HFFc6 (cell line): ENCODE results near the gene EPHX1. TPM values are rescaled to one million over a fixed set of nuclear protein-coding genes. Genes with fewer than 3 reads are reported as not detected.
A peak's percentile ranks its signal among the peaks of the same experiment; 100 is the strongest.
"Not testable (repeated sequence)": the region's sequence is repeated elsewhere in the genome, so short reads cannot be mapped to it uniquely, and the experiment has no call there.

Source experiments
- DNase-seq: peaks from one replicate; pipeline ENCODE4 v3.0.0-alpha.2; 2018
- H3K27ac Mint-ChIP-seq: 2 replicates; pipeline ENCODE4 v1.8.0; 2020; ENCODE audit warnings: mild to moderate bottlenecking, mixed read lengths
- H3K27me3 Mint-ChIP-seq: 2 replicates; pipeline ENCODE4 v1.8.0; 2021; ENCODE audit warnings: mild to moderate bottlenecking, moderate library complexity, mixed read lengths; ENCODE audit not compliant: insufficient read depth
- H3K36me3 Mint-ChIP-seq: 2 replicates; pipeline ENCODE4 v1.8.0; 2021; ENCODE audit warnings: low read depth, mixed read lengths
- H3K4me1 Mint-ChIP-seq: 2 replicates; pipeline ENCODE4 v1.8.0; 2020; ENCODE audit warnings: low read depth, mixed read lengths
- H3K4me3 Mint-ChIP-seq: 2 replicates; pipeline ENCODE4 v1.8.0; 2020; ENCODE audit warnings: mild to moderate bottlenecking, moderate library complexity, mixed read lengths
- H3K9me3 Mint-ChIP-seq: 2 replicates; pipeline ENCODE4 v1.8.0; 2020; ENCODE audit warnings: mild to moderate bottlenecking, mixed read lengths
- long read RNA-seq: library from polyadenylated mRNA; unstranded; transcript quantifications from one replicate; pipeline ENCODE4 v2.0.0, GENCODE V29; 2019
- total RNA-seq, 6 experiments: library from RNA; stranded (reverse); fragmentation: NEBNext Ultra II Directional; extraction: Animal tissue kit (Norgen Biotek cat#: 25700); gene quantifications; 2 replicates in 1 of 6; 3 replicates in 5 of 6; pipeline ENCODE4 v1.2.3, GENCODE V29; 2021
- TF ChIP-seq, protein P1 (sequence below): fragments of 200-600 bp; sonication (generic); IDR thresholded peaks from 2 replicates; pipeline ENCODE4 v1.5.0; 2021; ENCODE audit warnings: antibody characterized with exemption, mild to moderate bottlenecking

Gene EPHX1
- 10 to 100 TPM; 30.3 to 38.7 (median 34.9) TPM for total RNA-seq
- long read RNA-seq, partial matches to known transcripts, result 0 of 1 reads
- long read RNA-seq, other reads (novel, unspliced or antisense), result 0 of 1 reads

- Mint-ChIP-seq H3K27ac (peak within 1 kb of the TSS; percentile 74), H3K4me1 (peaks cover 34% of the 10 kb centered on the region), H3K4me3 (peak within 1 kb of the TSS; percentile 89), H3K27me3 (no peaks in the 10 kb centered on the region), H3K36me3 (no peaks in the 10 kb centered on the region), H3K9me3 (no peaks in the 10 kb centered on the region)
- peak; percentile 80 for DNase-seq
- TF ChIP-seq, protein P1, sequence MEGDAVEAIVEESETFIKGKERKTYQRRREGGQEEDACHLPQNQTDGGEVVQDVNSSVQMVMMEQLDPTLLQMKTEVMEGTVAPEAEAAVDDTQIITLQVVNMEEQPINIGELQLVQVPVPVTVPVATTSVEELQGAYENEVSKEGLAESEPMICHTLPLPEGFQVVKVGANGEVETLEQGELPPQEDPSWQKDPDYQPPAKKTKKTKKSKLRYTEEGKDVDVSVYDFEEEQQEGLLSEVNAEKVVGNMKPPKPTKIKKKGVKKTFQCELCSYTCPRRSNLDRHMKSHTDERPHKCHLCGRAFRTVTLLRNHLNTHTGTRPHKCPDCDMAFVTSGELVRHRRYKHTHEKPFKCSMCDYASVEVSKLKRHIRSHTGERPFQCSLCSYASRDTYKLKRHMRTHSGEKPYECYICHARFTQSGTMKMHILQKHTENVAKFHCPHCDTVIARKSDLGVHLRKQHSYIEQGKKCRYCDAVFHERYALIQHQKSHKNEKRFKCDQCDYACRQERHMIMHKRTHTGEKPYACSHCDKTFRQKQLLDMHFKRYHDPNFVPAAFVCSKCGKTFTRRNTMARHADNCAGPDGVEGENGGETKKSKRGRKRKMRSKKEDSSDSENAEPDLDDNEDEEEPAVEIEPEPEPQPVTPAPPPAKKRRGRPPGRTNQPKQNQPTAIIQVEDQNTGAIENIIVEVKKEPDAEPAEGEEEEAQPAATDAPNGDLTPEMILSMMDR, result no peak
These were observed at the start of gene EPHX1 for GRCh38 chr1:225809842-225810578. Gene EPHX1, plus strand, starts transcription at chr1:225810124. Its CDS starts 18,606 bp downstream, at chr1:225828730.

DNA sequence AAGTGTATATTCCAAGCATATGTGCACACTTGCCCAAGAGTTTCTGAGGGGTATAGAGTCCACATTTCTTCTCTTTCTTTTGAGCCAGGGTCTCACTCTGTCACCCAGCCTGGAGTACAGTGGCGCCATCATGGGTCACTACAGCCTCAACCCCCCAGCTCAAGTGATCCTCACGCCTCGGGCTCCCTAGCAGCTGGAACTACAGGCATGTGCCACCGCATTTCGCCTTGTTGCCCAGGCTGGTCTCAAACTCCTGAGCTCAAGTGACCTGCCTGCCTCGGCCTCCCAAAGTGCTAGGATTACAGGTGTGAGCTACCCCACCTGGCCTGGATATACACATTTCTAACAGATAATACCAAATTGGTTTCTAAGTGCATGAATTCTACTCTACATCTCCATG, 49.4 kb upstream of the EPHX1 start:
- no peaks in the 10 kb centered on the region for H3K9me3 Mint-ChIP-seq
- no peak for DNase-seq
- no peak overlapping the region for H3K27ac Mint-ChIP-seq
- peaks cover 46% of the 10 kb centered on the region for H3K4me1 Mint-ChIP-seq
- TF ChIP-seq, protein P1, result no peak
- peaks cover 11% of the 10 kb centered on the region for H3K27me3 Mint-ChIP-seq
- H3K4me3 Mint-ChIP-seq, result no peak overlapping the region
- no peaks in the 10 kb centered on the region for H3K36me3 Mint-ChIP-seq

DNA sequence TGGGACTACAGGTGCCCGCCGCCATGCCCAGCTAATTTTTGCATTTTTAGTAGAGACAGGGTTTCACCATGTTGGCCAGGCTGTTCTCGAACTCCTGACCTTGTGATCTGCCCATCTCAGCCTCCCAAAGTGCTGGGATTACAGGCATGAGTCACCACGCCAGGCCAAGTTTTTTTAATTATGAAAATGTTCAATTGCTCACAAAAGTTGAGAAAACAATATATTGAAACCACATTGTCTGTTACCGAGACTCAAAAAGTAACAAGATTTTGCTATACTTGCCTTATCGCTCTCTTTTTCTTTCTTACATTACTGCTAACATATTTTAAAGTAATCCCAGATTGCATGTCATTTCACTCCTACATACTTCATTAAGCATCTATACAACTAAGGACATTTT, 48.5 kb upstream of the EPHX1 start:
- not testable (repeated sequence) for DNase-seq

DNA sequence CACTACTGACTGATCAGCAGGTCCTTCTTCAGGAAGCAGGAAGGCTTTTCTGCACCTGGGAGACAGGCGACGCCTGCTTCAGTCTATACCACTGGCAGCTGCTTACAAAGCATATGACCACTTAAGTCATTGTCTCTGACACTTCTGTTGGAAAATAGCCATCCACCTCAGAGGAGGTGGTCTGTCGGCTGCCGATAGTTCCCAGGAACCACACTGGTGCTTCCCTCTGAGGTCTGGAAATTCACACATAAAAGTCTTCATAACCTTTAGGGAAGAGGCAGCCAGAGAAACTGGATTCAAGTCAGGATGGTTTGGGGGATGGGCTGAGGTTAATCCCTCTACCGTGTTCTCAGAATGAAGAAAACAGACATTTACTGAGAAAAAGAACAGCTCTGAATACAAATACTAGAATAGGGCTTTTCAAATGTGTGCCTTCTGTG, 47.9 kb upstream of the EPHX1 start:
- Mint-ChIP-seq H3K27ac (no peak overlapping the region; the same call in 1 of the 2 replicates), H3K4me1 (peaks cover 42% of the 10 kb centered on the region), H3K36me3 (no peaks in the 10 kb centered on the region), H3K9me3 (no peaks in the 10 kb centered on the region), H3K27me3 (peaks cover 11% of the 10 kb centered on the region), H3K4me3 (no peak overlapping the region)
- TF ChIP-seq, protein P1, result no peak
- DNase-seq, result no peak

More for the DNA sequence above, 48.5 kb upstream of the EPHX1 start:
- H3K36me3 Mint-ChIP-seq, H3K9me3 Mint-ChIP-seq, H3K4me3 Mint-ChIP-seq, H3K27ac Mint-ChIP-seq: not testable (repeated sequence)
- peaks cover 42% of the 10 kb centered on the region for H3K4me1 Mint-ChIP-seq
- peaks cover 11% of the 10 kb centered on the region for H3K27me3 Mint-ChIP-seq

DNA sequence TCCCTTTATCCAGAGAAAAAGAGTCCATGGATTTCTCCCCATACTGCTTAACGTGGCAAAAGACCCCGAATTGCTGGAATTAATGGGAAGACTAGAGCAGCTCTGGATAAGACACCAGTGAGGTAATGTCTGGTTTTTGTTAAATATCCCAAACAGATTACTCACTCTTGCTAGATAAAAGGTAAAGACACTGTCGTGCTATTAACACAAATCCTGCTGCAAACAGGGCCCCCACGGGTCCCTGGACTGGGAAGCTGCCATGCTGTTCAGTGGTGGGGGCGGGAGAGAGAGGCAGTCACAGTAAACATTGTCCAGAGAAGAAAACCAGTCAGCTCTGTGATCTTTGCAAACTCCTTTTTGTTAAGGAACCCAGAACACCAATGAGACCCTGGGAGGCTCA, 47.5 kb upstream of the EPHX1 start:
- H3K4me1 Mint-ChIP-seq, result peaks cover 47% of the 10 kb centered on the region
- no peak overlapping the region for H3K4me3 Mint-ChIP-seq
- no peak overlapping the region; the same call in 1 of the 2 replicates for H3K27ac Mint-ChIP-seq
- TF ChIP-seq, protein P1, result no peak
- H3K9me3 Mint-ChIP-seq, result no peaks in the 10 kb centered on the region
- peaks cover 11% of the 10 kb centered on the region for H3K27me3 Mint-ChIP-seq
- no peaks in the 10 kb centered on the region for H3K36me3 Mint-ChIP-seq
- no peak for DNase-seq
